Vagina (tissue), 2 donors: Measurements from ENCODE around the gene JOSD2. TPM values are rescaled to one million over a fixed set of nuclear protein-coding genes. Genes with fewer than 3 reads are reported as not detected.

Experiments used
- DNase-seq, 2 donors: peaks; one replicate each; pipeline ENCODE4 v3.0.0-alpha.2; 2017; ENCODE audit errors: extremely low spot score in 2 of 2
- H3K27ac ChIP-seq: fragments of 200-600 bp; sonication (generic); one replicate; pipeline ENCODE4 v1.5.1; 2019
- H3K27me3 ChIP-seq: fragments of 200-600 bp; sonication (generic); one replicate; pipeline ENCODE4 v1.5.1; 2019
- H3K36me3 ChIP-seq, 2 donors: fragments of 200-600 bp; sonication (generic); one replicate each; pipeline ENCODE4 v1.5.1; 2017 to 2019
- H3K4me1 ChIP-seq: fragments of 200-600 bp; sonication (generic); one replicate; pipeline ENCODE4 v1.5.1; 2019
- H3K4me3 ChIP-seq, 2 donors: fragments of 200-600 bp; sonication (generic); 1 replicate in 1 of 2; 2 replicates in 1 of 2; pipeline ENCODE4 v1.5.1; 2016 to 2019
- H3K9me3 ChIP-seq: fragments of 200-600 bp; sonication (generic); one replicate; pipeline ENCODE4 v1.5.1; 2019
- CTCF ChIP-seq, 3 experiments: fragments of 450-650 bp in 2 of 3; fragments of 200-600 bp in 1 of 3; sonication (generic) in 1 of 3; IDR thresholded peaks; one replicate each; pipeline ENCODE4 v1.5.1; 2017 to 2019; ENCODE audit warnings: antibody characterized with exemption in 3 of 3, mild to moderate bottlenecking in 2 of 3, moderate library complexity in 2 of 3
- POLR2A ChIP-seq, 2 donors: fragments of 450-650 bp; IDR thresholded peaks; one replicate each; pipeline ENCODE4 v1.6.1; 2017; ENCODE audit warnings: antibody characterized with exemption in 2 of 2, mild to moderate bottlenecking in 2 of 2, moderate library complexity in 2 of 2
- POLR2AphosphoS5 ChIP-seq, 2 donors: sonication (generic); formaldehyde crosslinking; IDR thresholded peaks; one replicate each; pipeline ENCODE4 v1.9.0; 2017; ENCODE audit warnings: antibody characterized with exemption in 2 of 2, mild to moderate bottlenecking in 2 of 2, low read depth in 1 of 2; ENCODE audit not compliant: insufficient read depth in 1 of 2
- intact Hi-C: fragments of 100-400 bp; cut with DNase I; formaldehyde crosslinking; loops from one replicate; pipeline ENCODE4 v1.15.1; 2023
- total RNA-seq: library from RNA; depleted of rRNA; stranded (reverse); fragments of >200 nt; gene quantifications from one replicate; pipeline ENCODE4 v1.2.3, GENCODE V29; 2016

The JOSD2 gene
- total RNA-seq, 1 donor from 2014 or later = 60.9 TPM

GRCh38 chr19:50553134-50553703 lies 42.2 kb upstream of the JOSD2 start:
- peaks cover 40% of the 10 kb centered on the region for H3K4me1 ChIP-seq
- no peaks in the 10 kb centered on the region for H3K9me3 ChIP-seq
- H3K27ac ChIP-seq = no peak overlapping the region
- TF ChIP-seq POLR2A (IDR thresholded peaks at IDR 0.05) = no peak
- TF ChIP-seq POLR2AphosphoS5 (IDR thresholded peaks at IDR 0.05; ENCODE audit: insufficient read depth in 1 of 2, low read depth in 1 of 2) = no peak
- TF ChIP-seq CTCF (IDR thresholded peaks at IDR 0.05) = no peak
- no peaks in the 10 kb centered on the region for H3K36me3 ChIP-seq
- intact Hi-C loops = no loop called here
- DNase-seq = no peak
- no peaks in the 10 kb centered on the region for H3K27me3 ChIP-seq
- no peak overlapping the region for H3K4me3 ChIP-seq

GRCh38 chr19:50552540-50552939 lies 41.5 kb upstream of the JOSD2 start:
- Histone ChIP-seq H3K36me3 (no peaks in the 10 kb centered on the region), H3K4me1 (peaks cover 40% of the 10 kb centered on the region), H3K27me3 (no peaks in the 10 kb centered on the region), H3K27ac (no peak overlapping the region), H3K4me3 (no peak overlapping the region), H3K9me3 (no peaks in the 10 kb centered on the region)
- no peak for DNase-seq
- intact Hi-C loops = no loop called here
- no peak for TF ChIP-seq POLR2A (IDR thresholded peaks at IDR 0.05)
- TF ChIP-seq CTCF (IDR thresholded peaks at IDR 0.05) = no peak
- no peak for TF ChIP-seq POLR2AphosphoS5 (IDR thresholded peaks at IDR 0.05; ENCODE audit: insufficient read depth in 1 of 2, low read depth in 1 of 2)

GRCh38 chr19:50551715-50552187 lies 40.8 kb upstream of the JOSD2 start:
- DNase-seq = no peak
- intact Hi-C loops = no loop called here
- Histone ChIP-seq H3K27ac (peak overlapping the region; percentile 29), H3K27me3 (no peaks in the 10 kb centered on the region), H3K9me3 (no peaks in the 10 kb centered on the region), H3K36me3 (no peaks in the 10 kb centered on the region), H3K4me3 (peak overlapping the region; percentile 31), H3K4me1 (peaks cover 39% of the 10 kb centered on the region)
- TF ChIP-seq POLR2A (IDR thresholded peaks at IDR 0.05) = no peak
- TF ChIP-seq CTCF (IDR thresholded peaks at IDR 0.05) = no peak
- TF ChIP-seq POLR2AphosphoS5 (IDR thresholded peaks at IDR 0.05; ENCODE audit: insufficient read depth in 1 of 2, low read depth in 1 of 2) = no peak

GRCh38 chr19:50551034-50551714 lies 40.2 kb upstream of the JOSD2 start:
- TF ChIP-seq POLR2AphosphoS5 (IDR thresholded peaks at IDR 0.05; ENCODE audit: insufficient read depth in 1 of 2, low read depth in 1 of 2) (no peak), CTCF (IDR thresholded peaks at IDR 0.05) (no peak), POLR2A (IDR thresholded peaks at IDR 0.05) (no peak)
- Histone ChIP-seq H3K9me3 (no peaks in the 10 kb centered on the region), H3K36me3 (no peaks in the 10 kb centered on the region), H3K27me3 (no peaks in the 10 kb centered on the region), H3K4me3 (peak overlapping the region; percentile 31), H3K27ac (peak overlapping the region; percentile 29), H3K4me1 (peaks cover 34% of the 10 kb centered on the region)
- intact Hi-C loops = no loop called here
- DNase-seq = no peak

- no peaks in the 10 kb centered on the region for H3K36me3 ChIP-seq
- no peaks in the 10 kb centered on the region for H3K9me3 ChIP-seq
- H3K4me3 ChIP-seq = peak overlapping the region; percentile 31
- peaks cover 28% of the 10 kb centered on the region for H3K4me1 ChIP-seq
- DNase-seq = no peak
- H3K27me3 ChIP-seq = no peaks in the 10 kb centered on the region
- intact Hi-C loops = no loop called here
- peak overlapping the region; percentile 29 for H3K27ac ChIP-seq
- no peak for TF ChIP-seq CTCF (IDR thresholded peaks at IDR 0.05)
- no peak for TF ChIP-seq POLR2AphosphoS5 (IDR thresholded peaks at IDR 0.05; ENCODE audit: insufficient read depth in 1 of 2, low read depth in 1 of 2)
- TF ChIP-seq POLR2A (IDR thresholded peaks at IDR 0.05) = no peak
These were observed 39.6 kb upstream of the JOSD2 start for GRCh38 chr19:50550594-50550966.
